ENCODE measurements around the gene SEC14L3.

The SEC14L3 gene

GRCh38 chr22:30439226-30439625, 32.6 kb downstream of the SEC14L3 start:
- TF ChIP-seq, protein P1, sequence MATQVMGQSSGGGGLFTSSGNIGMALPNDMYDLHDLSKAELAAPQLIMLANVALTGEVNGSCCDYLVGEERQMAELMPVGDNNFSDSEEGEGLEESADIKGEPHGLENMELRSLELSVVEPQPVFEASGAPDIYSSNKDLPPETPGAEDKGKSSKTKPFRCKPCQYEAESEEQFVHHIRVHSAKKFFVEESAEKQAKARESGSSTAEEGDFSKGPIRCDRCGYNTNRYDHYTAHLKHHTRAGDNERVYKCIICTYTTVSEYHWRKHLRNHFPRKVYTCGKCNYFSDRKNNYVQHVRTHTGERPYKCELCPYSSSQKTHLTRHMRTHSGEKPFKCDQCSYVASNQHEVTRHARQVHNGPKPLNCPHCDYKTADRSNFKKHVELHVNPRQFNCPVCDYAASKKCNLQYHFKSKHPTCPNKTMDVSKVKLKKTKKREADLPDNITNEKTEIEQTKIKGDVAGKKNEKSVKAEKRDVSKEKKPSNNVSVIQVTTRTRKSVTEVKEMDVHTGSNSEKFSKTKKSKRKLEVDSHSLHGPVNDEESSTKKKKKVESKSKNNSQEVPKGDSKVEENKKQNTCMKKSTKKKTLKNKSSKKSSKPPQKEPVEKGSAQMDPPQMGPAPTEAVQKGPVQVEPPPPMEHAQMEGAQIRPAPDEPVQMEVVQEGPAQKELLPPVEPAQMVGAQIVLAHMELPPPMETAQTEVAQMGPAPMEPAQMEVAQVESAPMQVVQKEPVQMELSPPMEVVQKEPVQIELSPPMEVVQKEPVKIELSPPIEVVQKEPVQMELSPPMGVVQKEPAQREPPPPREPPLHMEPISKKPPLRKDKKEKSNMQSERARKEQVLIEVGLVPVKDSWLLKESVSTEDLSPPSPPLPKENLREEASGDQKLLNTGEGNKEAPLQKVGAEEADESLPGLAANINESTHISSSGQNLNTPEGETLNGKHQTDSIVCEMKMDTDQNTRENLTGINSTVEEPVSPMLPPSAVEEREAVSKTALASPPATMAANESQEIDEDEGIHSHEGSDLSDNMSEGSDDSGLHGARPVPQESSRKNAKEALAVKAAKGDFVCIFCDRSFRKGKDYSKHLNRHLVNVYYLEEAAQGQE (IDR thresholded peaks at IDR 0.05; ENCODE audit: insufficient replicate concordance, low read depth): no peak
- no peak for TF ChIP-seq GABPA (IDR thresholded peaks at IDR 0.05; ENCODE audit: low read depth)
- TF ChIP-seq SPI1 (IDR thresholded peaks at IDR 0.05; ENCODE audit: borderline replicate concordance, low read depth): no peak
- TF ChIP-seq POLR2AphosphoS5 (IDR thresholded peaks at IDR 0.05; ENCODE audit: low read depth): no peak
- TF ChIP-seq, protein P2, sequence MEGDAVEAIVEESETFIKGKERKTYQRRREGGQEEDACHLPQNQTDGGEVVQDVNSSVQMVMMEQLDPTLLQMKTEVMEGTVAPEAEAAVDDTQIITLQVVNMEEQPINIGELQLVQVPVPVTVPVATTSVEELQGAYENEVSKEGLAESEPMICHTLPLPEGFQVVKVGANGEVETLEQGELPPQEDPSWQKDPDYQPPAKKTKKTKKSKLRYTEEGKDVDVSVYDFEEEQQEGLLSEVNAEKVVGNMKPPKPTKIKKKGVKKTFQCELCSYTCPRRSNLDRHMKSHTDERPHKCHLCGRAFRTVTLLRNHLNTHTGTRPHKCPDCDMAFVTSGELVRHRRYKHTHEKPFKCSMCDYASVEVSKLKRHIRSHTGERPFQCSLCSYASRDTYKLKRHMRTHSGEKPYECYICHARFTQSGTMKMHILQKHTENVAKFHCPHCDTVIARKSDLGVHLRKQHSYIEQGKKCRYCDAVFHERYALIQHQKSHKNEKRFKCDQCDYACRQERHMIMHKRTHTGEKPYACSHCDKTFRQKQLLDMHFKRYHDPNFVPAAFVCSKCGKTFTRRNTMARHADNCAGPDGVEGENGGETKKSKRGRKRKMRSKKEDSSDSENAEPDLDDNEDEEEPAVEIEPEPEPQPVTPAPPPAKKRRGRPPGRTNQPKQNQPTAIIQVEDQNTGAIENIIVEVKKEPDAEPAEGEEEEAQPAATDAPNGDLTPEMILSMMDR (IDR thresholded peaks at IDR 0.05; ENCODE audit: insufficient read depth, low read length): no peak
- H3K4me3 ChIP-seq (replicated peaks; ENCODE audit: insufficient read depth, low read length): no peak overlapping the region
- peaks cover 11% of the 10 kb centered on the region for H3K27me3 ChIP-seq (ENCODE audit: insufficient read depth, poor library complexity, severe bottlenecking)
- no peak for DNase-seq (ENCODE audit: low read depth in 1 of 2, low spot score in 1 of 2)
- no peak overlapping the region for H3K27ac ChIP-seq (replicated peaks)

GRCh38 chr22:30438559-30438958, 33.3 kb downstream of the SEC14L3 start:
- TF ChIP-seq, protein P1 (IDR thresholded peaks at IDR 0.05; ENCODE audit: insufficient replicate concordance, low read depth): no peak
- TF ChIP-seq, protein P2 (IDR thresholded peaks at IDR 0.05; ENCODE audit: insufficient read depth, low read length): no peak
- TF ChIP-seq SPI1 (IDR thresholded peaks at IDR 0.05; ENCODE audit: borderline replicate concordance, low read depth) (no peak), GABPA (IDR thresholded peaks at IDR 0.05; ENCODE audit: low read depth) (no peak), POLR2AphosphoS5 (IDR thresholded peaks at IDR 0.05; ENCODE audit: low read depth) (no peak)
- DNase-seq (ENCODE audit: low read depth in 1 of 2, low spot score in 1 of 2): no peak
- peaks cover 6% of the 10 kb centered on the region for H3K27me3 ChIP-seq (ENCODE audit: insufficient read depth, poor library complexity, severe bottlenecking)
- H3K27ac ChIP-seq (replicated peaks): no peak overlapping the region
- no peak overlapping the region for H3K4me3 ChIP-seq (replicated peaks; ENCODE audit: insufficient read depth, low read length)

GRCh38 chr22:30436196-30436595, 35.6 kb downstream of the SEC14L3 start:
- peaks cover 3% of the 10 kb centered on the region for H3K27me3 ChIP-seq (ENCODE audit: insufficient read depth, poor library complexity, severe bottlenecking)
- H3K27ac ChIP-seq (replicated peaks): no peak overlapping the region
- H3K4me3 ChIP-seq (replicated peaks; ENCODE audit: insufficient read depth, low read length): no peak overlapping the region
- no peak for TF ChIP-seq GABPA (IDR thresholded peaks at IDR 0.05; ENCODE audit: low read depth)
- TF ChIP-seq, protein P1 (IDR thresholded peaks at IDR 0.05; ENCODE audit: insufficient replicate concordance, low read depth): no peak
- no peak for TF ChIP-seq SPI1 (IDR thresholded peaks at IDR 0.05; ENCODE audit: borderline replicate concordance, low read depth)
- no peak for TF ChIP-seq POLR2AphosphoS5 (IDR thresholded peaks at IDR 0.05; ENCODE audit: low read depth)
- TF ChIP-seq, protein P2 (IDR thresholded peaks at IDR 0.05; ENCODE audit: insufficient read depth, low read length): no peak
- no peak for DNase-seq (ENCODE audit: low read depth in 1 of 2, low spot score in 1 of 2)

All from HL-60 (cell line).